ENCODE data around the gene NOS1. TPM values are rescaled to one million over a fixed set of nuclear protein-coding genes. Genes with fewer than 3 reads are reported as not detected.

NOS1 gene
- total and polyA plus RNA-seq, 2 donors (not counting 3 experiments of a cell fraction or from before 2014, with no cell fraction given), result not detected

DNA sequence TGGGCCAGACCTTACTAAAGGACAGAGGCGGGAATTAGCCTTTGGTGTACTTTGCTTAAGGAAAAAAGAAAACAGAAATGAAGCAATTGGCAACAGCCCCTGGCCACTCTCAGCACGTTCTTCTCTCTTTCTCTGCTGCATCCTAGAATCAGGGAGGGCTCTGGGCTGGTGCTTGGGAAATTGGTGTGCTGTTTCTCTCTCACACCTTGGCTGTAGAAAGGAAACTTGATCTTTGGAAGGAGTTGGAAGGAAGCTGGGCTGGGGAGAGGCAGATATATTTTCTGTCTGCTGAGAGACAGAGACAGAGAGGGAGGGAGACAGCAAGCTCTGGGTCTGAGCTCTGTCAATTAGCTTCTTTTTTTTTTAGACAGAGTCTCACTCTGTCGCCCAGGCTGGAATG is 27.4 kb downstream of the NOS1 start:
- intact Hi-C loops (cut with micrococcal nuclease) (no loop called here), dilution Hi-C loops (cut with MboI; ENCODE audit: extremely low pct_ligation_motif_present, low sequenced_read_pairs) (no loop called here)
- Histone ChIP-seq H3K27me3 (ENCODE audit: control insufficient read depth in 2 of 2, insufficient read depth in 2 of 2, low read length in 2 of 2) (peaks cover 6 to 8% of the 10 kb centered on the region in 2 experiments), H4K20me1 (replicated peaks; ENCODE audit: control insufficient read depth, extremely low read depth, insufficient read depth, low read length) (no peaks in the 10 kb centered on the region), H3K9me3 (replicated peaks; ENCODE audit: control insufficient read depth, insufficient read depth, low read length) (no peaks in the 10 kb centered on the region), H3K27ac (ENCODE audit: insufficient read depth, low read depth, low read length) (no peak overlapping the region), H2AFZ (ENCODE audit: low read depth, low read length) (no peak overlapping the region), H3K9me1 (replicated peaks; ENCODE audit: control insufficient read depth, extremely low read depth, insufficient read depth, low read length) (no peaks in the 10 kb centered on the region), H3K4me1 (ENCODE audit: control insufficient read depth, extremely low read depth, insufficient read depth, low read length) (no peaks in the 10 kb centered on the region), H3K4me3 (replicated peaks in 1 of 3; ENCODE audit: insufficient read depth in 1 of 3, low read depth in 1 of 3, low read length in 3 of 3) (no peak overlapping the region), H3K4me2 (ENCODE audit: insufficient read depth, low read length) (no peak overlapping the region), H3K36me3 (ENCODE audit: control insufficient read depth in 2 of 2, extremely low read depth in 1 of 2, insufficient read depth in 2 of 2, low read length in 2 of 2) (no peaks in the 10 kb centered on the region), H3K9ac (replicated peaks; ENCODE audit: extremely low read depth, insufficient read depth, low read length) (no peak overlapping the region), H3K79me2 (ENCODE audit: control insufficient read depth, insufficient read depth, low read length) (no peaks in the 10 kb centered on the region)
- TF ChIP-seq FOS (IDR thresholded peaks at IDR 0.05; ENCODE audit: borderline replicate concordance, insufficient read depth, low read length) (no peak), EZH2 (IDR thresholded peaks at IDR 0.05; ENCODE audit: borderline replicate concordance, low read depth, low read length, severe bottlenecking) (no peak)
- BruUV-seq (replicated peaks), result no TSS peak
- POLR2A ChIA-PET, result no interaction called here
- DNase-seq (ENCODE audit: low read depth, low spot score), result no peak
- CTCF ChIA-PET, result interaction anchor here (1.0 kb wide), 1 partner anchor 516 kb away, joined by 3 read pairs; no protein-coding TSS in a partner anchor
- no peak for FAIRE-seq

DNA sequence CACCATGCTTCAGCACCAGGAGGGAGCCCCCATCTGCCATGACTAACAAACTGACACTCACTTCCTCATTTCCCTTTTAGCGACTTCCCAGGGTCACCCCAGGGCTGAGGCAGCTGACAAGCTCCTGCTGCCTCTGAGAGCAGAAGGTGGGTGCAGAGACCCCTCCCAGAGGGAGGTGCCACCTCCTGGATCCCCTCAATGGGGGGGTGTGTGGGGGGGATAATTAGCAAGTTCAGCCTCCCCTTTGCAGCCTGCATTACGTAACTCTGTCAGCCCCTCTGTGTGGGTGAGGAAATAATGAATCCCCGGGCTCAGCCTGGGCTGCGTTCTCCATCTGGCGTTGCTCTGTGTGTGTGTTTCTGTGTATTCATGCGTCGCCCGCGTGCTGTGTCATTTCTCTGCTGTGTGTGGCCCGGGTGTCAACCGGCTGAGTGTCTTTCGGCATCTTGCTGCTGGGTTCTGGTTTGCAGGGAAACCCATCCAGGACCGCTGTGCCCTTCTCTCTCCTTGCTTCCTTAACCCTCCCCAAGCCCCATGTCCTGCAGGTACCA is 28.0 kb downstream of the NOS1 start:
- H3K9me3 ChIP-seq (replicated peaks; ENCODE audit: control insufficient read depth, insufficient read depth, low read length), result no peaks in the 10 kb centered on the region
- H4K20me1 ChIP-seq (replicated peaks; ENCODE audit: control insufficient read depth, extremely low read depth, insufficient read depth, low read length), result no peaks in the 10 kb centered on the region
- intact Hi-C loops (cut with micrococcal nuclease), result no loop called here
- dilution Hi-C loops (cut with MboI; ENCODE audit: extremely low pct_ligation_motif_present, low sequenced_read_pairs), result no loop called here
- FAIRE-seq (no peak), DNase-seq (ENCODE audit: low read depth, low spot score) (no peak)
- no peaks in the 10 kb centered on the region for H3K4me1 ChIP-seq (ENCODE audit: control insufficient read depth, extremely low read depth, insufficient read depth, low read length)
- no TSS peak for BruUV-seq (replicated peaks)
- H3K4me2 ChIP-seq (ENCODE audit: insufficient read depth, low read length), result no peak overlapping the region
- TF ChIP-seq POLR2A (IDR thresholded peaks at IDR 0.05; ENCODE audit: low read depth, low read length) (no peak), GATA2 (IDR thresholded peaks at IDR 0.05; ENCODE audit: insufficient read depth, insufficient read length, low read depth, low read length) (no peak), POLR2AphosphoS5 (IDR thresholded peaks at IDR 0.05; ENCODE audit: insufficient read depth, low read depth, low read length) (no peak), MYC (IDR thresholded peaks at IDR 0.05; ENCODE audit: low read depth, low read length) (no peak), FOS (IDR thresholded peaks at IDR 0.05; ENCODE audit: borderline replicate concordance, insufficient read depth, low read length) (no peak), EZH2 (IDR thresholded peaks at IDR 0.05; ENCODE audit: borderline replicate concordance, low read depth, low read length, severe bottlenecking) (no peak), JUN (IDR thresholded peaks at IDR 0.05; ENCODE audit: borderline replicate concordance, insufficient read depth, insufficient read length, low read depth) (no peak)
- TF ChIP-seq, protein P1, sequence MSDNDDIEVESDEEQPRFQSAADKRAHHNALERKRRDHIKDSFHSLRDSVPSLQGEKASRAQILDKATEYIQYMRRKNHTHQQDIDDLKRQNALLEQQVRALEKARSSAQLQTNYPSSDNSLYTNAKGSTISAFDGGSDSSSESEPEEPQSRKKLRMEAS (IDR thresholded peaks at IDR 0.05; ENCODE audit: insufficient read depth, insufficient read length), result no peak
- TF ChIP-seq, protein P2, sequence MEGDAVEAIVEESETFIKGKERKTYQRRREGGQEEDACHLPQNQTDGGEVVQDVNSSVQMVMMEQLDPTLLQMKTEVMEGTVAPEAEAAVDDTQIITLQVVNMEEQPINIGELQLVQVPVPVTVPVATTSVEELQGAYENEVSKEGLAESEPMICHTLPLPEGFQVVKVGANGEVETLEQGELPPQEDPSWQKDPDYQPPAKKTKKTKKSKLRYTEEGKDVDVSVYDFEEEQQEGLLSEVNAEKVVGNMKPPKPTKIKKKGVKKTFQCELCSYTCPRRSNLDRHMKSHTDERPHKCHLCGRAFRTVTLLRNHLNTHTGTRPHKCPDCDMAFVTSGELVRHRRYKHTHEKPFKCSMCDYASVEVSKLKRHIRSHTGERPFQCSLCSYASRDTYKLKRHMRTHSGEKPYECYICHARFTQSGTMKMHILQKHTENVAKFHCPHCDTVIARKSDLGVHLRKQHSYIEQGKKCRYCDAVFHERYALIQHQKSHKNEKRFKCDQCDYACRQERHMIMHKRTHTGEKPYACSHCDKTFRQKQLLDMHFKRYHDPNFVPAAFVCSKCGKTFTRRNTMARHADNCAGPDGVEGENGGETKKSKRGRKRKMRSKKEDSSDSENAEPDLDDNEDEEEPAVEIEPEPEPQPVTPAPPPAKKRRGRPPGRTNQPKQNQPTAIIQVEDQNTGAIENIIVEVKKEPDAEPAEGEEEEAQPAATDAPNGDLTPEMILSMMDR (IDR thresholded peaks at IDR 0.05; ENCODE audit: extremely low read depth in 1 of 2, insufficient read depth in 1 of 2, low read depth in 1 of 2, low read length in 2 of 2), result no peak
- no peaks in the 10 kb centered on the region for H3K79me2 ChIP-seq (ENCODE audit: control insufficient read depth, insufficient read depth, low read length)
- H3K27ac ChIP-seq (ENCODE audit: insufficient read depth, low read depth, low read length), result no peak overlapping the region
- ChIA-PET POLR2A (no interaction called here), CTCF (no interaction called here)
- H3K36me3 ChIP-seq (ENCODE audit: control insufficient read depth in 2 of 2, extremely low read depth in 1 of 2, insufficient read depth in 2 of 2, low read length in 2 of 2), result no peaks in the 10 kb centered on the region
- no peak overlapping the region for H2AFZ ChIP-seq (ENCODE audit: low read depth, low read length)
- no peaks in the 10 kb centered on the region for H3K9me1 ChIP-seq (replicated peaks; ENCODE audit: control insufficient read depth, extremely low read depth, insufficient read depth, low read length)
- H3K9ac ChIP-seq (replicated peaks; ENCODE audit: extremely low read depth, insufficient read depth, low read length), result no peak overlapping the region
- no peak overlapping the region for H3K4me3 ChIP-seq (replicated peaks in 1 of 3; ENCODE audit: insufficient read depth in 1 of 3, low read depth in 1 of 3, low read length in 3 of 3)
- H3K27me3 ChIP-seq (ENCODE audit: control insufficient read depth in 2 of 2, insufficient read depth in 2 of 2, low read length in 2 of 2), result peaks cover 6 to 8% of the 10 kb centered on the region in 2 experiments

Measured in endothelial cell of umbilical vein (primary cell).